GM23248 (cell line): ENCODE data around the gene HOXA9. TPM values are rescaled to one million over a fixed set of nuclear protein-coding genes. Genes with fewer than 3 reads are reported as not detected.

Experiments used
- DNase-seq: peaks from one replicate; pipeline ENCODE4 v3.0.0-alpha.2; 2015
- H2AFZ ChIP-seq: fragments of 200-600 bp; sonication (generic); 2 replicates; pipeline ENCODE4 v1.6.1; 2016; ENCODE audit warnings: antibody characterized with exemption
- H3F3A ChIP-seq: fragments of 200-600 bp; sonication (generic); 2 replicates; pipeline ENCODE4 v1.6.1; 2016; ENCODE audit warnings: mild to moderate bottlenecking, antibody characterized with exemption, mixed run types; ENCODE audit not compliant: insufficient read depth
- H3K27ac ChIP-seq: fragments of 200-600 bp; sonication (generic); 2 replicates; pipeline ENCODE4 v1.5.1; 2016; ENCODE audit warnings: mild to moderate bottlenecking
- H3K27me3 ChIP-seq: fragments of 200-600 bp; sonication (generic); replicated peaks from 2 replicates; pipeline ENCODE4 v1.6.1; 2016; ENCODE audit warnings: mild to moderate bottlenecking; ENCODE audit not compliant: insufficient read depth
- H3K36me3 ChIP-seq: fragments of 200-600 bp; sonication (generic); 2 replicates; pipeline ENCODE4 v1.6.1; 2016; ENCODE audit warnings: low read depth, mild to moderate bottlenecking
- H3K4me1 ChIP-seq: fragments of 200-600 bp; sonication (generic); 2 replicates; pipeline ENCODE4 v1.6.1; 2016; ENCODE audit warnings: mild to moderate bottlenecking; ENCODE audit not compliant: insufficient read depth
- H3K4me2 ChIP-seq: fragments of 200-600 bp; sonication (generic); one replicate; pipeline ENCODE4 v1.6.1; 2016; ENCODE audit warnings: mild to moderate bottlenecking; ENCODE audit not compliant: unreplicated experiment
- H3K4me3 ChIP-seq: fragments of 200-600 bp; sonication (generic); 2 replicates; pipeline ENCODE4 v1.5.1; 2016; ENCODE audit warnings: mild to moderate bottlenecking
- H3K79me2 ChIP-seq: fragments of 200-600 bp; sonication (generic); 2 replicates; pipeline ENCODE4 v1.6.1; 2016; ENCODE audit warnings: mild to moderate bottlenecking; ENCODE audit not compliant: insufficient read depth
- H3K9ac ChIP-seq: fragments of 200-600 bp; sonication (generic); 2 replicates; pipeline ENCODE4 v1.6.1; 2016; ENCODE audit warnings: mild to moderate bottlenecking
- H3K9me2 ChIP-seq: fragments of 200-600 bp; sonication (generic); 2 replicates; pipeline ENCODE4 v1.6.1; 2016; ENCODE audit warnings: mixed run types, mild to moderate bottlenecking, moderate library complexity; ENCODE audit not compliant: insufficient read depth
- H3K9me3 ChIP-seq: fragments of 200-600 bp; sonication (generic); one replicate; pipeline ENCODE4 v1.6.1; 2017; ENCODE audit warnings: low read depth
- H4K20me1 ChIP-seq: fragments of 200-600 bp; sonication (generic); 2 replicates; pipeline ENCODE4 v1.6.0; 2016; ENCODE audit not compliant: insufficient read depth
- EZH2 ChIP-seq: fragments of 200-600 bp; sonication (generic); IDR thresholded peaks from 2 replicates; pipeline ENCODE4 v1.6.1; 2018; ENCODE audit warnings: antibody characterized with exemption, mild to moderate bottlenecking; ENCODE audit not compliant: insufficient read depth, poor library complexity, severe bottlenecking
- EZH2phosphoT487 ChIP-seq: fragments of 200-600 bp; sonication (generic); IDR thresholded peaks from 2 replicates; pipeline ENCODE4 v1.6.1; 2018; ENCODE audit warnings: antibody characterized with exemption, moderate library complexity, mild to moderate bottlenecking, low read depth; ENCODE audit not compliant: insufficient read depth
- WGBS, 2 experiments: methylation state at CpG; one replicate each; pipeline ENCODE4 v1.1.6; 2015 to 2017; ENCODE audit warnings: low lambda C conversion rate in 2 of 2, low coverage in 1 of 2; ENCODE audit errors: missing lambda C conversion rate in 2 of 2; 5-methylcytosine and 5-hydroxymethylcytosine counted together
- in situ Hi-C: fragments of 300-500 bp; cut with MboI; formaldehyde crosslinking; loops from 2 replicates; pipeline ENCODE4 v1.15.0; 2020
- polyA plus RNA-seq: library from polyadenylated mRNA; unstranded; fragments of >200 nt; fragmentation: Nextera tagmentation; extraction: Ambion mirVana; gene quantifications from 2 replicates; pipeline ENCODE4 v1.2.1, GENCODE V29; 2016
- total RNA-seq: library from RNA; depleted of rRNA; stranded (reverse); fragments of >200 nt; shearing (Covaris generic); gene quantifications from 2 replicates; pipeline ENCODE4 v1.2.3, GENCODE V29; 2014

Gene HOXA9
- total and polyA plus RNA-seq, 2 experiments from 2014 or later = 28.3 to 43.7 TPM

DNA sequence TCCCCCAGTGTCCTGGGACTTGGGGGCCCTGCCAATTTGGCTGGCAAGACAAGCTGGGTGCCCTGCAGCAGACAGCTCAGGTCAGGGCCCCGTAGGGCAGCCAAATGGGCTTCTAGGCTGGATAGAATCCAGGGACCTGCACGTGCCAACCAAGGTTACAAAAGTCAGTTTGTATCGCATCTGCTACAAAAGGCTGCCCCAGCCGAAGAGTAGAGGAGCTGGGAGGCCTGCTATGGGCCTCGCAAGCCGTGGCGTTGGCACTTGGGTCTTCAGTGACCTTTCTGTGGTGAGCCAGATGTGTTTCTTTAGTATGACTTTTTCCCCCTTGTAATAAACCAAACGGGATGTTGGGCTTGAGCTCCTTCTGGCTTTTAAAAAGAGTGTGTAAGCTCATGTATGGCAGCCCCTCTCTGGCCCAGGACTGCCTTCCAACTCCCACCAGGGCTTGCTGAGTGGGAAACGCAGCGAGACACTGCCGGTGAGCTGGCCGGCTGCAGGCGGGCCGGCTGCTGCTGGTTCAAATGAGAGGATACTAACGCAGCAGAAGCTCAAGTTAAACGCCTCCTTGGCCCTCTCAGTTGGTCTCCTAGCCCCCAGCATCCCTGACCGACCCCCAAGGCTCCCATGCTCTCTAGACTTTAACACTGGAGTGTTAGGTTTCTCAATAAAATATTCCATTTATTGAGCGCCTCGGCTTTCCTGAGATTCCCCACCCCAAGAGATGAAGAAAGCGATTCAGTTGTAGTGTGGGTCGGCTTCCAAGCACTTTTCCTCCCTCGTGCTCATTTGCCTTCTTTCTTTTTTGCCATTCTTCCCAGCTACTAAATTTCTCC lies 11.8 kb upstream of the HOXA9 start:
- Histone ChIP-seq H3K36me3 (no peaks in the 10 kb centered on the region), H4K20me1 (no peaks in the 10 kb centered on the region), H2AFZ (peak overlapping the region; percentile 83), H3F3A (no peaks in the 10 kb centered on the region), H3K27ac (peak overlapping the region; percentile 99), H3K9ac (peak overlapping the region; percentile 98), H3K4me1 (peaks cover 51% of the 10 kb centered on the region), H3K4me3 (peak overlapping the region; percentile 83), H3K9me3 (no peaks in the 10 kb centered on the region), H3K27me3 (no peaks in the 10 kb centered on the region), H3K9me2 (no peaks in the 10 kb centered on the region), H3K4me2 (peak overlapping the region; percentile 100), H3K79me2 (peaks cover 95% of the 10 kb centered on the region)
- peak; percentile 80 for DNase-seq
- no peak for TF ChIP-seq EZH2phosphoT487
- no peak for TF ChIP-seq EZH2
- WGBS, 2 experiments = 1 to 2% methylated on average over 22 of the region's 22 CpGs
- in situ Hi-C loops = loop anchor here (10.0 kb wide), 1 partner anchor 1322 kb away; no protein-coding TSS in a partner anchor

DNA sequence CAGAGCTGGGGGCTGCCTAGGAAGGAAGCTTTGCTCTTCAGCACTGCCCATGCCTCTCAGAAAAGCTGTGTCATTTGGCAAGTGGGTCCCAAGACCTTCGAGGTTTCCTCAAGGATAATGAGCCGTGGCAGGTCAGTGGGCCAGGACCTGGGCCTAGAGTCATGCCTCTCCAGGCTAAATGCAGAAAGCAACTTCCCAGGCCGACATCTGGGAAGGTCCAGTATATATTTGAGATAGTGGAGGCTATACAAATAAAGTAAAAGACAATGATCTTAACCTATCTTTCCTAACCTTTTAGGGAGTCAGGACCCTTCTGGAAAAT lies 11.1 kb upstream of the HOXA9 start:
- WGBS, 2 experiments = 4% methylated on average over 3 of the region's 3 CpGs
- peak overlapping the region; percentile 83 for H3K4me3 ChIP-seq
- H3K9me3 ChIP-seq = no peaks in the 10 kb centered on the region
- in situ Hi-C loops = loop anchor here (10.0 kb wide), 1 partner anchor 1322 kb away; no protein-coding TSS in a partner anchor
- no peaks in the 10 kb centered on the region for H4K20me1 ChIP-seq
- H3K9ac ChIP-seq = peak overlapping the region; percentile 98
- H3F3A ChIP-seq = no peaks in the 10 kb centered on the region
- no peaks in the 10 kb centered on the region for H3K27me3 ChIP-seq
- DNase-seq = no peak
- H3K9me2 ChIP-seq = no peaks in the 10 kb centered on the region
- peak overlapping the region; percentile 65; the same call in 1 of the 2 replicates for H2AFZ ChIP-seq
- peaks cover 96% of the 10 kb centered on the region for H3K79me2 ChIP-seq
- TF ChIP-seq EZH2phosphoT487 = no peak
- no peak for TF ChIP-seq EZH2
- peak overlapping the region; percentile 100 for H3K4me2 ChIP-seq
- H3K36me3 ChIP-seq = no peaks in the 10 kb centered on the region
- H3K27ac ChIP-seq = peak overlapping the region; percentile 99
- peaks cover 45% of the 10 kb centered on the region for H3K4me1 ChIP-seq

DNA sequence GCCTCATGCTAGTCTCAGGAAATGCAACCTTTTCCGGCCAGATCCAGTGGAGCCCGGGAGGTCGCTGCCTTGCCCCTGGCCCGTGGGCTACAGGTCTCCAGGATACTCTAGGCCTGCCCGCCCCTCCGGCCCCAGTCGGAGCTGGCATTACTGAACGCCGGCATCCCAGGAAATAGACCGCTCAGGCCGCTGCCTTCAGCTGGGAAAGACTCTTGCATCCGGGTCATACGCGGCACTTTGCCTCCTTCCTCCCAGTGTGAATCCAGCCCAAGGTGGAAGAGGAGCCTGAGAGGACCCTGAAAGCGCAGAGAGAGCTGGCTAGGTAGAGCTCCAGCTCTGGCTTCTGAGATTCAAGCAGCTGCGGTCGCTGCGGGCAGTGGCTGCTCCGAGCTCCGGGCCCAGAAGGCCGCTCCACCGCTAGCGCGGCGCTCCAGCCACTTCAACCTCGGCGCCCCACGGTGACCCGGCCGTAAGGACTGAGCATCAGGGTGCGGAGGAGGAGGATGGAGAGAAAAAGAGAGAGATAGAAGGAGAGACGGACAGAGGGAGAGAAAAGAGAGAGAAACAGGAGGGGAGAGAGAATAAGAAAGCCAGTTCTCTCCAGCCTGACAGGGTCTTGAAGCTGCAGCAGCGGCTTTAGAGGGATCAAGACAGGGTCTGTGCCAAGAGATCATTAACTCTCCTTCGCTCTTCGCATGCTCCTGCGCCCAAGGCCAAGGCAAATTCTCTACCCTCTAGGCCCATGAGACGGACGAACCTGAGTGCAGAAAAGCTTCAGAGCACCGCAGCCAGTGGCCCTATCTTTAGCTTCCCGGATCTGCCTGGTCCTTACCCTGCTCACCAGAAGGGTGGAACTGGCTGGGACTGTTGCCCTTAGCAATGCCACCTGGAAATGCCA lies 10.5 kb upstream of the HOXA9 start:
- peak overlapping the region; percentile 99 for H3K27ac ChIP-seq
- in situ Hi-C loops = loop anchor here (10.0 kb wide), 1 partner anchor 1321 kb away; no protein-coding TSS in a partner anchor

DNA sequence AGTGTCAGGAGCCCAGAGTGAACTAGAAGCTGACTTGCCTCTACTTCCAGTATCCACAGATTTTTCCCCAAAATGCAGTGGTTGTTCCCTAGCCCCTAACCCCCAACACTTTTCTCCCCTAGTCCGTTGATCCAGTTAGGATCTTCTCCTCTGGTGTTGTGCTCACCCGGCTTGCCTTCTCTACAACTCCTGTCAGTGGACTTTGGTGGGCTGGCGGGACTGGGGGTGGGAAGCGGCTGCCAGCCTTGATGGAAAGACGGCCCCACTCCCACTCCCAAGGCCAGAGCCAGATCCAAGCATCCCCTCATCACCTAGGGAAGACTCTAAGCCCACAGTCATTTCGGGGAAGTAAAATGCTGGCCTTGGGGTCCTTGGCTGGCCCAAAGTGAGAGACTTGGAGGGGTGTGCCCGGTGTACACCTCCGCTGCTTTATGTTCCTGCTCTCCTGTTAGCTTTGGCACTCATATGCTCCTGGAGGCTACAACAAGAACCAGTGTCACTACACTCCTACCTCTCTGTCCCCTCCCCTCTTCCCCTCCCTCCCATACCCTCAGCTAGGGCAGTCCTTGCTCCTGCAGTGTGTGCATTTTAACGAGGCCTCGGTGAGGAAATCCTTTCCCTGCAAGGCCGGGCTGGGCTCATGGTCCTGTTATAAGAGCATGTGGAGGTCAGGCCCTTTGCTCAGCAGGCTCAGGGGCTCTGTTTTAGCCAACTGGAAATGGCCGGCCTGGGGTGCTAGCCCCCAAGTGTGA lies 9.7 kb upstream of the HOXA9 start:
- H3K27ac ChIP-seq = peak overlapping the region; percentile 99
- H3K27me3 ChIP-seq = no peaks in the 10 kb centered on the region
- in situ Hi-C loops = loop anchor here (10.0 kb wide), 1 partner anchor 1320 kb away; no protein-coding TSS in a partner anchor
- H3K9me2 ChIP-seq = no peaks in the 10 kb centered on the region
- H3K36me3 ChIP-seq = peaks cover 4% of the 10 kb centered on the region; the same call in 1 of the 2 replicates
- no peaks in the 10 kb centered on the region for H3K9me3 ChIP-seq
- H3K4me1 ChIP-seq = peaks cover 31% of the 10 kb centered on the region
- DNase-seq = peak; percentile 74
- H3K4me3 ChIP-seq = peak overlapping the region; percentile 83
- no peaks in the 10 kb centered on the region for H4K20me1 ChIP-seq
- TF ChIP-seq EZH2 (no peak), EZH2phosphoT487 (no peak)
- H2AFZ ChIP-seq = peak overlapping the region; percentile 65
- WGBS, 2 experiments = 8 to 11% methylated on average over 12 of the region's 12 CpGs
- peak overlapping the region; percentile 98 for H3K9ac ChIP-seq
- H3K4me2 ChIP-seq = peak overlapping the region; percentile 100
- H3K79me2 ChIP-seq = peaks cover 96% of the 10 kb centered on the region
- H3F3A ChIP-seq = no peaks in the 10 kb centered on the region

More for the DNA sequence above, 10.5 kb upstream of the HOXA9 start:
- H3K9ac ChIP-seq = peak overlapping the region; percentile 98
- no peaks in the 10 kb centered on the region for H3K9me3 ChIP-seq
- no peaks in the 10 kb centered on the region for H4K20me1 ChIP-seq
- 1 to 3% methylated on average over 34 to 39 of the region's 40 CpGs for WGBS, 2 experiments
- peak overlapping the region; percentile 83 for H3K4me3 ChIP-seq
- no peak for TF ChIP-seq EZH2phosphoT487
- no peak for TF ChIP-seq EZH2
- H3K27me3 ChIP-seq = no peaks in the 10 kb centered on the region
- H3K79me2 ChIP-seq = peaks cover 96% of the 10 kb centered on the region
- peak overlapping the region; percentile 100 for H3K4me2 ChIP-seq
- peak; percentile 78 for DNase-seq
- peaks cover 39% of the 10 kb centered on the region for H3K4me1 ChIP-seq
- no peaks in the 10 kb centered on the region for H3K9me2 ChIP-seq
- no peaks in the 10 kb centered on the region for H3F3A ChIP-seq
- H3K36me3 ChIP-seq = no peaks in the 10 kb centered on the region
- peak overlapping the region; percentile 65 for H2AFZ ChIP-seq
